Subcutaneous adipose tissue (tissue), 4 donors: ENCODE measurements around the gene RCSD1. TPM values are rescaled to one million over a fixed set of nuclear protein-coding genes. Genes with fewer than 3 reads are reported as not detected.

Experiments used
- CTCF ChIP-seq: fragments of 450-650 bp; IDR thresholded peaks from one replicate; pipeline ENCODE4 v1.5.1; 2016; ENCODE audit warnings: low read depth, mild to moderate bottlenecking, control low read depth, antibody characterized with exemption, moderate library complexity
- total RNA-seq, 4 donors: library from RNA; depleted of rRNA; stranded (reverse); fragments of >200 nt; gene quantifications; one replicate each; pipeline ENCODE4 v1.1.0, GENCODE V29; 2016

Gene RCSD1
- total RNA-seq, 4 donors from 2014 or later: 22.5 to 33.3 (median 28.7) TPM

- TF ChIP-seq CTCF: no peak
These were observed 745 bp downstream of the RCSD1 start for GRCh38 chr1:167630568-167631385.

GRCh38 chr1:167631386-167631935, 1.4 kb downstream of the RCSD1 start:
- no peak for TF ChIP-seq CTCF

GRCh38 chr1:167631936-167632614, 2.0 kb downstream of the RCSD1 start:
- TF ChIP-seq CTCF: no peak

GRCh38 chr1:167633258-167633944, 3.4 kb downstream of the RCSD1 start:
- no peak for TF ChIP-seq CTCF

GRCh38 chr1:167634435-167634834, 4.4 kb downstream of the RCSD1 start:
- no peak for TF ChIP-seq CTCF

- TF ChIP-seq CTCF: no peak
These were observed 5.2 kb downstream of the RCSD1 start for GRCh38 chr1:167635156-167635648.
